Neural cell (in vitro differentiated cells): ENCODE measurements around the gene PRTN3. TPM values are rescaled to one million over a fixed set of nuclear protein-coding genes. Genes with fewer than 3 reads are reported as not detected.

ENCODE experiments used
- H2AFZ ChIP-seq: fragments of 200-600, 300-800 bp; sonication (generic), shearing (Covaris generic); 2 replicates; pipeline ENCODE4 v1.6.0; 2014; ENCODE audit warnings: low read depth, mild to moderate bottlenecking, antibody characterized with exemption, low read length, moderate library complexity
- H3F3A ChIP-seq: fragments of 200-600 bp; shearing (Covaris generic); 2 replicates; pipeline ENCODE4 v1.6.1; 2016; ENCODE audit warnings: mild to moderate bottlenecking, moderate library complexity, mixed read lengths, antibody characterized with exemption, low read length; ENCODE audit not compliant: insufficient read depth, poor library complexity, severe bottlenecking
- H3K27ac ChIP-seq: fragments of 200-600, 300-800 bp; sonication (generic), shearing (Covaris generic); 2 replicates; pipeline ENCODE4 v1.5.1; 2014; ENCODE audit warnings: mild to moderate bottlenecking, low read length, moderate library complexity
- H3K27me3 ChIP-seq: fragments of 300-800, 200-600 bp; sonication (generic), shearing (Covaris generic); 2 replicates; pipeline ENCODE4 v1.6.0; 2014; ENCODE audit warnings: mild to moderate bottlenecking, low read depth, low read length, moderate library complexity; ENCODE audit not compliant: insufficient read depth
- H3K36me3 ChIP-seq: fragments of 300-800, 200-600 bp; sonication (generic), shearing (Covaris generic); 2 replicates; pipeline ENCODE4 v1.5.1; 2014; ENCODE audit warnings: mild to moderate bottlenecking, antibody characterized with exemption, low read length, moderate library complexity; ENCODE audit not compliant: insufficient read depth
- H3K4me2 ChIP-seq: fragments of 300-800, 200-600 bp; sonication (generic), shearing (Covaris generic); 2 replicates; pipeline ENCODE4 v1.6.0; 2014; ENCODE audit warnings: mild to moderate bottlenecking, low read length
- H3K4me3 ChIP-seq: fragments of 300-800, 200-600 bp; sonication (generic), shearing (Covaris generic); 2 replicates; pipeline ENCODE4 v1.5.1; 2014; ENCODE audit warnings: mild to moderate bottlenecking, low read length, moderate library complexity
- H3K79me2 ChIP-seq: fragments of 200-600 bp; shearing (Covaris generic); replicated peaks from 2 replicates; pipeline ENCODE4 v1.6.0; 2014; ENCODE audit warnings: mild to moderate bottlenecking, low read length, moderate library complexity; ENCODE audit not compliant: insufficient read depth
- H3K9ac ChIP-seq: fragments of 300-800, 200-600 bp; sonication (generic), shearing (Covaris generic); 2 replicates; pipeline ENCODE4 v1.6.1; 2016; ENCODE audit warnings: mild to moderate bottlenecking, low read length, mixed read lengths
- H3K9me2 ChIP-seq: fragments of 200-600 bp; shearing (Covaris generic); 2 replicates; pipeline ENCODE4 v1.6.1; 2016; ENCODE audit warnings: mild to moderate bottlenecking, low read length, mixed read lengths; ENCODE audit not compliant: insufficient read depth
- H3K9me3 ChIP-seq: fragments of 200-600, 300-800 bp; sonication (generic), shearing (Covaris generic); 2 replicates; pipeline ENCODE4 v1.6.1; 2016; ENCODE audit warnings: mild to moderate bottlenecking, mixed run types, low read length, moderate library complexity, mixed read lengths
- H4K20me1 ChIP-seq: fragments of 200-600 bp; shearing (Covaris generic); 2 replicates; pipeline ENCODE4 v1.6.1; 2016; ENCODE audit warnings: mild to moderate bottlenecking, mixed run types; ENCODE audit not compliant: insufficient read depth
- EP300 ChIP-seq: fragments of 450-650 bp; conservative IDR thresholded peaks from 2 replicates; pipeline ENCODE4 v1.6.1; 2014; ENCODE audit warnings: antibody characterized with exemption, mild to moderate bottlenecking, moderate library complexity; ENCODE audit not compliant: poor library complexity, severe bottlenecking
- EZH2 ChIP-seq: fragments of 200-600, 300-800 bp; shearing (Covaris generic), sonication (generic); IDR thresholded peaks from 2 replicates; pipeline ENCODE4 v1.6.1; 2014; ENCODE audit warnings: antibody characterized with exemption, low read length, borderline replicate concordance, mild to moderate bottlenecking; ENCODE audit not compliant: insufficient read depth, poor library complexity, severe bottlenecking
- MXI1 ChIP-seq: fragments of 450-650 bp; conservative IDR thresholded peaks from 2 replicates; pipeline ENCODE4 v1.6.1; 2014; ENCODE audit warnings: antibody characterized with exemption, mild to moderate bottlenecking; ENCODE audit not compliant: poor library complexity, severe bottlenecking
- POLR2AphosphoS5 ChIP-seq: IDR thresholded peaks from 2 replicates; pipeline ENCODE4 v1.6.1; 2012
- RAD21 ChIP-seq: fragments of 450-650 bp; conservative IDR thresholded peaks from 2 replicates; pipeline ENCODE4 v1.6.1; 2014; ENCODE audit warnings: antibody characterized with exemption, mild to moderate bottlenecking, moderate library complexity
- SMC3 ChIP-seq: fragments of 450-650 bp; conservative IDR thresholded peaks from 2 replicates; pipeline ENCODE4 v1.6.1; 2014; ENCODE audit warnings: antibody characterized with exemption, mild to moderate bottlenecking, moderate library complexity; ENCODE audit not compliant: poor library complexity
- TAF1 ChIP-seq: IDR thresholded peaks from 2 replicates; pipeline ENCODE4 v1.6.1; 2012; ENCODE audit warnings: low read depth
- polyA plus RNA-seq: library from polyadenylated mRNA; depleted of rRNA; stranded (reverse); fragments of >200 nt; gene quantifications from 2 replicates; pipeline ENCODE4 v1.2.3, GENCODE V29; 2014
- TF ChIP-seq, protein P1 (sequence below): IDR thresholded peaks from 2 replicates; pipeline ENCODE4 v1.6.1; 2012; ENCODE audit warnings: borderline replicate concordance
- TF ChIP-seq, protein P2 (sequence below): fragments of 450-650 bp; IDR thresholded peaks from 2 replicates; pipeline ENCODE4 v1.5.1; 2014; ENCODE audit warnings: antibody characterized with exemption, mild to moderate bottlenecking, moderate library complexity; ENCODE audit not compliant: poor library complexity, severe bottlenecking

The PRTN3 gene
- polyA plus RNA-seq, 1 donor from 2014 or later = not detected

DNA sequence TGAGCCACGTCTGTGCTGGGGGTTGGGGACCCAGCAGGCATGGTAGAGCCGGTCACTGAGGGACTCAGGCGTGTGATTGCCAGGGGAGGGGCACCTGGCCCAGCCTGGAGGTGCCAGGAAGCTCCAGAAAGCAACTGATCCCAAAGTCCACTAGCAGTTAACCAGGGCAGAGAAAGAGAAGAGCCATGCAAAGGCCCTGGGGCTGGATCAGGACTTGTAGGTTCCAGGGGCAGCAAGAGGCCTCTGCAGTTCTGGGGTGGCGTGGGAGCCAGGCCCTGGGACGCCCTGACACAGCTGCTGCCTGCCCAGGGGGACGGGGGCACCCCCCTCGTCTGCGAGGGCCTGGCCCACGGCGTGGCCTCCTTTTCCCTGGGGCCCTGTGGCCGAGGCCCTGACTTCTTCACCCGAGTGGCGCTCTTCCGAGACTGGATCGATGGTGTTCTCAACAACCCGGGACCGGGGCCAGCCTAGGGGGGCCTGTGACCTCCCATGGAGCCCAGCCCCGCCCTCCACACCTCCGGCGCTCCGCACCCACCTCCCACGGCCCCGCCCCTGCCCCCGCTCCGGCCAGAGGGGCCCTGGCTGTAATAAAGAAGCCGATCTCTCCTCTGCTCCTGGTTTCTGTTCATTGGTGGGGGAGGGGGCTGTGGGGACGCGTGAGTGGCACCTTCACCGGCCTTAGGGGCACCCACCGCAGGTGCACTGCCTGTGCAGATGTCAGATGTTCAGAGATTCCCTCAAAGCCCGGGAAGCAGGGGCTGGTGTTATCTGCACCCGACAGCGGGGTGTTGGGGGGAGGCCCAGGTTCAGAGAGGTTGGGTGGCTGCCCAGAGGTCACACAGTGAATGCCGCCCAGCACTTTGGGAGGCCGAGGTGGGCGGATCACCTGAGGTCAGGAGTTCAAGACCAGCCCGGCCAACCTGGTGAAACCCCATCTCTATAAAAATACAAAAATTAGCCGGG lies 9.1 kb upstream of the PRTN3 start:
- TF ChIP-seq, protein P1, sequence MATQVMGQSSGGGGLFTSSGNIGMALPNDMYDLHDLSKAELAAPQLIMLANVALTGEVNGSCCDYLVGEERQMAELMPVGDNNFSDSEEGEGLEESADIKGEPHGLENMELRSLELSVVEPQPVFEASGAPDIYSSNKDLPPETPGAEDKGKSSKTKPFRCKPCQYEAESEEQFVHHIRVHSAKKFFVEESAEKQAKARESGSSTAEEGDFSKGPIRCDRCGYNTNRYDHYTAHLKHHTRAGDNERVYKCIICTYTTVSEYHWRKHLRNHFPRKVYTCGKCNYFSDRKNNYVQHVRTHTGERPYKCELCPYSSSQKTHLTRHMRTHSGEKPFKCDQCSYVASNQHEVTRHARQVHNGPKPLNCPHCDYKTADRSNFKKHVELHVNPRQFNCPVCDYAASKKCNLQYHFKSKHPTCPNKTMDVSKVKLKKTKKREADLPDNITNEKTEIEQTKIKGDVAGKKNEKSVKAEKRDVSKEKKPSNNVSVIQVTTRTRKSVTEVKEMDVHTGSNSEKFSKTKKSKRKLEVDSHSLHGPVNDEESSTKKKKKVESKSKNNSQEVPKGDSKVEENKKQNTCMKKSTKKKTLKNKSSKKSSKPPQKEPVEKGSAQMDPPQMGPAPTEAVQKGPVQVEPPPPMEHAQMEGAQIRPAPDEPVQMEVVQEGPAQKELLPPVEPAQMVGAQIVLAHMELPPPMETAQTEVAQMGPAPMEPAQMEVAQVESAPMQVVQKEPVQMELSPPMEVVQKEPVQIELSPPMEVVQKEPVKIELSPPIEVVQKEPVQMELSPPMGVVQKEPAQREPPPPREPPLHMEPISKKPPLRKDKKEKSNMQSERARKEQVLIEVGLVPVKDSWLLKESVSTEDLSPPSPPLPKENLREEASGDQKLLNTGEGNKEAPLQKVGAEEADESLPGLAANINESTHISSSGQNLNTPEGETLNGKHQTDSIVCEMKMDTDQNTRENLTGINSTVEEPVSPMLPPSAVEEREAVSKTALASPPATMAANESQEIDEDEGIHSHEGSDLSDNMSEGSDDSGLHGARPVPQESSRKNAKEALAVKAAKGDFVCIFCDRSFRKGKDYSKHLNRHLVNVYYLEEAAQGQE = no peak
- TF ChIP-seq, protein P2, sequence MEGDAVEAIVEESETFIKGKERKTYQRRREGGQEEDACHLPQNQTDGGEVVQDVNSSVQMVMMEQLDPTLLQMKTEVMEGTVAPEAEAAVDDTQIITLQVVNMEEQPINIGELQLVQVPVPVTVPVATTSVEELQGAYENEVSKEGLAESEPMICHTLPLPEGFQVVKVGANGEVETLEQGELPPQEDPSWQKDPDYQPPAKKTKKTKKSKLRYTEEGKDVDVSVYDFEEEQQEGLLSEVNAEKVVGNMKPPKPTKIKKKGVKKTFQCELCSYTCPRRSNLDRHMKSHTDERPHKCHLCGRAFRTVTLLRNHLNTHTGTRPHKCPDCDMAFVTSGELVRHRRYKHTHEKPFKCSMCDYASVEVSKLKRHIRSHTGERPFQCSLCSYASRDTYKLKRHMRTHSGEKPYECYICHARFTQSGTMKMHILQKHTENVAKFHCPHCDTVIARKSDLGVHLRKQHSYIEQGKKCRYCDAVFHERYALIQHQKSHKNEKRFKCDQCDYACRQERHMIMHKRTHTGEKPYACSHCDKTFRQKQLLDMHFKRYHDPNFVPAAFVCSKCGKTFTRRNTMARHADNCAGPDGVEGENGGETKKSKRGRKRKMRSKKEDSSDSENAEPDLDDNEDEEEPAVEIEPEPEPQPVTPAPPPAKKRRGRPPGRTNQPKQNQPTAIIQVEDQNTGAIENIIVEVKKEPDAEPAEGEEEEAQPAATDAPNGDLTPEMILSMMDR = no peak
- no peak for TF ChIP-seq EZH2
- no peak for TF ChIP-seq RAD21
- no peak for TF ChIP-seq MXI1
- TF ChIP-seq TAF1 = no peak
- TF ChIP-seq EP300 = no peak
- TF ChIP-seq SMC3 = no peak
- TF ChIP-seq POLR2AphosphoS5 = no peak
- H3K4me3 ChIP-seq = no peak overlapping the region
- H3K9me2 ChIP-seq = no peaks in the 10 kb centered on the region
- no peaks in the 10 kb centered on the region for H3K79me2 ChIP-seq
- H3K27me3 ChIP-seq = no peaks in the 10 kb centered on the region
- no peak overlapping the region for H3K9ac ChIP-seq
- H3K27ac ChIP-seq = no peak overlapping the region
- H3K9me3 ChIP-seq = no peaks in the 10 kb centered on the region
- no peaks in the 10 kb centered on the region for H3F3A ChIP-seq
- H4K20me1 ChIP-seq = no peaks in the 10 kb centered on the region
- no peak overlapping the region for H2AFZ ChIP-seq
- no peak overlapping the region for H3K4me2 ChIP-seq
- H3K36me3 ChIP-seq = no peaks in the 10 kb centered on the region

DNA sequence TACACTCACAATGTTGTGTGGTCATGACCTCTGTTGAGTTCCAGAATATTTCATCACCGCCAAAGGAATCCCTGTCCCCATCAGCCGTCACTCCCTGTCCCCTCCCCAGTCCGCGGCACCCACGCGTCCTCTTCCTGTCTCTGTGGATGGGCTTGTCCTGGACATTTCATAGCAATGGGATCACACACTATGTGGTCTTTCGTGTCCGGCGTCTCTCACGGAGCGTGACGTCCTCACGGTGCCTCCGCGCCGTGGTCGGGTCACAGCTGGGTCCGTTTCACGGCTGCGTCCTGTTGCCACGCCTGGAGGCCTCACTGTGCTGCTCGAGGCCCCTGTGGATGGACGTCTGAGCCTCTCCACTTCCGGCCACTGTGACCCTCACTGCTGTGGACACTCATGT lies 6.6 kb upstream of the PRTN3 start:
- no peaks in the 10 kb centered on the region for H3K27me3 ChIP-seq
- no peaks in the 10 kb centered on the region for H3K79me2 ChIP-seq
- no peak overlapping the region for H3K4me2 ChIP-seq
- TF ChIP-seq, protein P2 = no peak
- TF ChIP-seq EZH2 (no peak), MXI1 (no peak), POLR2AphosphoS5 (no peak), RAD21 (no peak), EP300 (no peak), TAF1 (no peak), SMC3 (no peak)
- TF ChIP-seq, protein P1 = no peak
- H3K9ac ChIP-seq = no peak overlapping the region
- no peaks in the 10 kb centered on the region for H3F3A ChIP-seq
- H2AFZ ChIP-seq = no peak overlapping the region
- H3K4me3 ChIP-seq = no peak overlapping the region
- H3K9me3 ChIP-seq = no peaks in the 10 kb centered on the region
- no peaks in the 10 kb centered on the region for H3K9me2 ChIP-seq
- no peak overlapping the region for H3K27ac ChIP-seq
- H3K36me3 ChIP-seq = no peaks in the 10 kb centered on the region
- H4K20me1 ChIP-seq = no peaks in the 10 kb centered on the region
